Colonic mucosa (tissue), 4 donors: ENCODE results near the gene STAT5B. TPM values are rescaled to one million over a fixed set of nuclear protein-coding genes. Genes with fewer than 3 reads are reported as not detected.
"Not testable (repeated sequence)": the region's sequence is repeated elsewhere in the genome, so short reads cannot be mapped to it uniquely, and the experiment has no call there.

Source experiments
- DNase-seq: peaks from one replicate; pipeline ENCODE4 v3.0.0-alpha.2; 2020
- H3K27ac ChIP-seq: fragments of 200-600 bp; one replicate; pipeline ENCODE4 v1.8.0; 2021
- H3K27me3 ChIP-seq: fragments of 200-600 bp; one replicate; pipeline ENCODE4 v1.8.0; 2021
- H3K36me3 ChIP-seq: fragments of 200-600 bp; one replicate; pipeline ENCODE4 v1.8.0; 2021
- H3K4me1 ChIP-seq: fragments of 200-600 bp; one replicate; pipeline ENCODE4 v1.8.0; 2021; ENCODE audit warnings: mild to moderate bottlenecking
- H3K4me3 ChIP-seq: fragments of 200-600 bp; one replicate; pipeline ENCODE4 v1.8.0; 2021
- H3K9ac ChIP-seq, 2 donors: one replicate each; pipeline ENCODE4 v1.7.0; 2013; ENCODE audit warnings: control low read depth in 2 of 2, low read depth in 2 of 2, low read length in 2 of 2
- H3K9me3 ChIP-seq: fragments of 200-600 bp; one replicate; pipeline ENCODE4 v1.8.0; 2021
- CTCF ChIP-seq: fragments of 200-600 bp; IDR thresholded peaks from one replicate; pipeline ENCODE4 v1.8.0; 2022; ENCODE audit warnings: antibody characterized with exemption, mild to moderate bottlenecking
- intact Hi-C: fragments of 100-400 bp; cut with DNase I; formaldehyde crosslinking; loops from one replicate; pipeline ENCODE4 v1.14.1; 2022
- total RNA-seq, 2 donors: library from RNA; stranded (reverse); fragmentation: NEBNext Ultra II Directional in 1 of 2; extraction: Animal tissue kit (Norgen Biotek cat#: 25700) in 1 of 2; gene quantifications; one replicate each; pipeline ENCODE4 v1.2.1, GENCODE V29; 2021
- donor health status: healthy.
- donor health status: DM: no; HTN: no; CAD: no.
- donor health status: DM: no; HTN: no; CAD: no.

Gene STAT5B
- total RNA-seq: 10 to 100 TPM; 29.3 to 38.4 TPM

DNA sequence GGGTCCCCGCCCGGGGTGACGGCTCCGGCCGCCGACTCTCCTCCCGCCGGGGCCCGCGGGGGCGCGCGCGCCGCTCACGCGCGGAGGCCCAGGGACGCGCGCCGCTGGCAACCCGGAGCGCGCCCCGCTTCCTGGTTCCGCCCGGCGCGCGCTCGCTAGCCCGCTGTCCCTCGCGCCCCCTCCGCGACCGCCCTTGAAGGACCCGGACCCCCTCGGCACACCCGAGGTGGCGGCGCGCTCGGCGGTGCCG is at the start of gene STAT5B:
STAT5B (minus strand) TSS at position 33 of the 250 bp plus-strand sequence. CDS start 44,264 bp downstream, outside the sequence.
- TF ChIP-seq CTCF: no peak
- Histone ChIP-seq H3K36me3 (no peaks in the 10 kb centered on the region), H3K9ac (peak within 1 kb of the TSS; percentile 77 to 88), H3K4me1 (peaks cover 7% of the 10 kb centered on the region), H3K9me3 (no peaks in the 10 kb centered on the region), H3K4me3 (peak within 1 kb of the TSS; percentile 65), H3K27ac (peak within 1 kb of the TSS; percentile 76), H3K27me3 (no peaks in the 10 kb centered on the region)
- intact Hi-C loops: no loop called here
- peak; percentile 65 for DNase-seq

DNA sequence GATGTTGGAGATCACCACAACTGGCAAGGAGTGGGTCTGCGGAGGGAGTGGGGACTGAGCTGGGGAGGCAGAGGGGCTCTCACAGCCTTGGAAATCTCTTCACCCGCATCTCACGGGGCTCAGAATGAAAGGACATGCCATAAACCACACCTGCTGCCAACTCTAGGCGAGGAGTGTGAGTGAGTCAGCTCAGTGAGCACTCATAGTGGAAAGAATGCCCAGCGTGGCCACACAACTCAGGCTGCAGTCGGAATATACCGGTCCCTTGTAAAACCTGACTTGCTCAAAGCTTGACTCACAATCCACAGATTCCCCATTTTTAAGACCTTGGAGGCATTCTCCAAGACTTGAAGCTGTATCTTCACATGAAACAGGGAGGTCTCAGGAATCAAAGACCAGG is 48.8 kb upstream of the STAT5B start:
- Histone ChIP-seq H3K27ac (no peak overlapping the region), H3K9ac (no peak overlapping the region), H3K4me1 (no peaks in the 10 kb centered on the region), H3K9me3 (no peaks in the 10 kb centered on the region), H3K36me3 (peaks cover 32% of the 10 kb centered on the region), H3K4me3 (no peak overlapping the region), H3K27me3 (no peaks in the 10 kb centered on the region)
- TF ChIP-seq CTCF: no peak
- intact Hi-C loops: no loop called here
- DNase-seq: peak; percentile 36

- Histone ChIP-seq H3K36me3 (peaks cover 32% of the 10 kb centered on the region), H3K4me1 (no peaks in the 10 kb centered on the region), H3K9ac (no peak overlapping the region), H3K4me3 (no peak overlapping the region), H3K27ac (no peak overlapping the region), H3K27me3 (no peaks in the 10 kb centered on the region), H3K9me3 (no peaks in the 10 kb centered on the region)
- no peak for DNase-seq
- no peak for TF ChIP-seq CTCF
- intact Hi-C loops: loop anchor here (5.0 kb wide), 1 partner anchor 199 kb away; no protein-coding TSS in a partner anchor
Observed at GRCh38 chr17:42323268-42323773, 47.1 kb upstream of the STAT5B start.

- Histone ChIP-seq H3K9ac (no peak overlapping the region), H3K4me1 (no peaks in the 10 kb centered on the region), H3K27ac (no peak overlapping the region), H3K36me3 (peaks cover 32% of the 10 kb centered on the region), H3K4me3 (no peak overlapping the region), H3K27me3 (no peaks in the 10 kb centered on the region), H3K9me3 (no peaks in the 10 kb centered on the region)
- intact Hi-C loops: loop anchor here (1.0 to 5.0 kb wide), 2 partner anchors 84 to 200 kb away; no protein-coding TSS in a partner anchor
- peak; percentile 99 for TF ChIP-seq CTCF
- peak; percentile 95 for DNase-seq
Observed at GRCh38 chr17:42322382-42323267, 46.4 kb upstream of the STAT5B start.

GRCh38 chr17:42321555-42321954 is 45.4 kb upstream of the STAT5B start:
- Histone ChIP-seq H3K27ac (no peak overlapping the region), H3K4me1 (no peaks in the 10 kb centered on the region), H3K27me3 (no peaks in the 10 kb centered on the region), H3K9ac (no peak overlapping the region), H3K4me3 (no peak overlapping the region), H3K9me3 (no peaks in the 10 kb centered on the region), H3K36me3 (peaks cover 35% of the 10 kb centered on the region)
- intact Hi-C loops: loop anchor here (5.0 kb wide), 1 partner anchor 201 kb away; no protein-coding TSS in a partner anchor
- TF ChIP-seq CTCF: no peak
- no peak for DNase-seq

GRCh38 chr17:42317967-42318366 is 41.8 kb upstream of the STAT5B start:
- not testable (repeated sequence) for H3K9me3 ChIP-seq, H3K4me3 ChIP-seq, H3K9ac ChIP-seq, H3K27ac ChIP-seq, H3K4me1 ChIP-seq, DNase-seq, H3K27me3 ChIP-seq
- peaks cover 27% of the 10 kb centered on the region for H3K36me3 ChIP-seq
- intact Hi-C loops: loop anchor here (10.0 kb wide), 1 partner anchor 93 kb away; no protein-coding TSS in a partner anchor
